ENCODE data around the gene P2RX7. TPM values are rescaled to one million over a fixed set of nuclear protein-coding genes. Genes with fewer than 3 reads are reported as not detected.

P2RX7 gene
- polyA plus RNA-seq, 3 donors = 0.79 to 1.1 (median 0.97) TPM

Other genes starting within 250 kb of the P2RX7 start
- gene SPPL3, start 228.5 kb upstream of the P2RX7 start, polyA plus RNA-seq (ENCODE audit: insufficient read length in 3 of 3) = 10 to 100 TPM; 76.5 to 85.2 (median 84.3) TPM
- gene HNF1A, start 154.3 kb upstream of the P2RX7 start, polyA plus RNA-seq (ENCODE audit: insufficient read length in 3 of 3) = 10 to 100 TPM; 12.8 to 21.6 (median 18.3) TPM
- 10 to 100 TPM; 14.6 to 18.3 (median 16.7) TPM for gene C12orf43, start 116.4 kb upstream of the P2RX7 start, polyA plus RNA-seq (ENCODE audit: insufficient read length in 3 of 3)
- under 1 TPM; 0.09 to 0.21 (median 0.12) TPM for gene OASL, start 93.6 kb upstream of the P2RX7 start, polyA plus RNA-seq (ENCODE audit: insufficient read length in 3 of 3)
- 10 to 100 TPM; 31.3 to 34.1 (median 31.5) TPM for gene P2RX4, start 77.3 kb downstream of the P2RX7 start, polyA plus RNA-seq (ENCODE audit: insufficient read length in 3 of 3)
- gene CAMKK2, start 163.8 kb downstream of the P2RX7 start, polyA plus RNA-seq (ENCODE audit: insufficient read length in 3 of 3) = 10 to 100 TPM; 35.1 to 37.0 (median 35.2) TPM
- 100 to 1,000 TPM; 137 to 198 (median 156) TPM for gene ANAPC5, start 219.5 kb downstream of the P2RX7 start, polyA plus RNA-seq (ENCODE audit: insufficient read length in 3 of 3)